Fibroblast of skin of abdomen (primary cell): Measurements from ENCODE around the gene CHSY1.

ENCODE experiments used
- DNase-seq: peaks from one replicate; pipeline ENCODE4 v3.0.0-alpha.2; 2013

CHSY1 gene

GRCh38 chr15:101170568-101171350 lies 81.1 kb downstream of the CHSY1 start:
- DNase-seq, result peak; percentile 77

- DNase-seq, result peak; percentile 41
These were observed 82.3 kb downstream of the CHSY1 start for GRCh38 chr15:101169495-101170071.

- DNase-seq, result no peak
These were observed 82.9 kb downstream of the CHSY1 start for GRCh38 chr15:101168898-101169494.

GRCh38 chr15:101168463-101168824 lies 83.4 kb downstream of the CHSY1 start:
- no peak for DNase-seq

DNA sequence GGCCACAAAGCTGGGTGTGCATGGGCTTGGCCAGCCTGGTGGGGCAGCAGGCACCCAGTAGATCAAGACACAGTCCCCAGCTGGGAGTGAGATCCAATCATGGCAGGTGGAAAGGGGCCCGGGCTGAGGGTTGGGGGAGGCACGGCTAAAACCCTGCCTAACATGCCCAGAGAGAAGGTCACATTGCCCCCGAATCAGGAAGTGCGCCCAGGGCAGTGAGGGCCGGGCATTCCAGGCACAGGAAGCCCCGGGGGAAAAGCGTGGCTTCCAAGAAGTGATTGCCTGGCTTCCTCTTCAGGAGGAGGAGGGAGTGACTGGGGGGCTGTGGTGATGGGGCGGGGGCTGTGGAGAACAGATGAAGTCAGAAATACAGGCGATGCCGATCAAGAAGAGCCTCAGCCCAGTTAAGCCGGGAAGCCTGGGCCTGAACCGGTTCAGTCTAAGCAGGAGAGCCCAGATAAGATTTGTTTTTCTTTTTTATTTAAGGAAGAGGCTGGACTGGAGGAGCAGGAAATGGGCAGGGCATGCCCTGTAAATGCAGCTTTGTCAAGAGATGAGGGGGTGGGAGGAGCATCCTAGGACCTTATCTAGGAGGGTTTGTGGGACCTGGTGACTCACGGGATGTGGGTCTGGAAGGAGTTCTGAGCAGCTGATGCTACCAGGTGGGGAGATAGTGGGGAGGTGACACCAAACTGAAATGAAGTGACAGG lies 83.9 kb downstream of the CHSY1 start:
- DNase-seq, result peak; percentile 48

GRCh38 chr15:101167411-101167752 lies 84.5 kb downstream of the CHSY1 start:
- DNase-seq, result no peak

DNA sequence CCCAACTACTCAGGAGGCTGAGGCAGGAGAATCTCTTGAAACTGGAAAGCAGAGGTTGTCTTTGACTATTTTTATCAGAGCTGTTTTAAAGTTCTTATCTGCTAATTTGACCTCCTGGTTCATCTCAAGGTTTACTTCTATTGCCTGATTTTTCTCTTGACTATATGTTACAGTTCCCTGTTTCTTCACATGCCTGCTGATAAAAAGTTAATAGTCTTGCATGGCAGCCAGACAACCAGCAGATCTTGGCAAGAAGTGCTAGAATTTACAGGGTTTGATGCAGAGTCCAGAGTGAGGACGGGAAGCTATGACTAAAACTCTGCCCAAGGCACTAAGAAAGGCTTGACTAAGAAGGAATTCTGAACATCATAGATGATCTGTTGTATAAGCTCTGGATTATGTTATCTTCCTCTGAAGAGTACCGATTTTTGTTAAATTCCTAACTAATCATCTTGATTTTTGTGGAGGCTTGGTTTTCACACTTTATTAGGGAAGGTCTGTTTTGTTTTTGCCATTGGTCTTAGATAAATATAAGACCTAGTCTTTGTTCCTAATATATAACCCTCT lies 85.9 kb downstream of the CHSY1 start:
- no peak for DNase-seq

DNA sequence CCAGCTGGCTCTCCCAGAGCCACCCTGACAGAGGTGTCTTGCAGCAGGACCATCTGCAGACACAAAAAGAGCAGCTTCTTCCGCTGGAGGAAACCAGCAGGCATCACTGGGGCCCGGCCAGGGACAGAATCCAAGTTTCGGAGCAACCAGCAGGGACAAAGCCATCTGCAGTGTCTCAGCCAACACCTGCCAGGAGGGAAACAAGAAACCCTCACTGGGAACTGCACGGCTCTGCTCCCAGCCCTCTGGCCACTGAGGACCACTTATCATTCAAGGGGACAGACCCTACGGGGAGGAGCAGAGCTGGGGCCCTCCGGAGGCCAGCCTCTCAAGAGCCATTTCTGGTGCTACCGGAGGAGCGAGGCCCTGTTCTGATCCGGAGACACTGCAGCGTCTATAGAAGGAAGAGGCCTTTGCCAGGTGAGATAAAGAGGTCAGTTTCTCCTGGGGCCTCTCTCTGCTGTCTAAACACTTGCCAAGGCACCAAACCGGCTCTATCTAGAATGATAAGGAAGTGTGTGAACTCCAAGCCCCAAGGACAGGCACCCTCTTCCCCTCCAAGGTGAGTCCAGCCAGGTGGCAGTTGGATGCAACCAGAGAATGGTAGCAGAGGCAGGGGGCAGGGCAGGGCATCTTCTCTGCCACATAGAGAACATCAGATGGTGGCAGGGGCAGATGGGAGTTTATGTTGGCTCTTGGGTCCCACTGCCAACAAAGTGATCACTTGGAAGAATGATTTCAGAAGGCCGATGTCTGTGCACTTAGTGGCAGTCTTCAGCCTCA lies 89.0 kb downstream of the CHSY1 start:
- DNase-seq, result no peak

- DNase-seq, result no peak
These were observed 90.2 kb downstream of the CHSY1 start for GRCh38 chr15:101161656-101162055.

DNA sequence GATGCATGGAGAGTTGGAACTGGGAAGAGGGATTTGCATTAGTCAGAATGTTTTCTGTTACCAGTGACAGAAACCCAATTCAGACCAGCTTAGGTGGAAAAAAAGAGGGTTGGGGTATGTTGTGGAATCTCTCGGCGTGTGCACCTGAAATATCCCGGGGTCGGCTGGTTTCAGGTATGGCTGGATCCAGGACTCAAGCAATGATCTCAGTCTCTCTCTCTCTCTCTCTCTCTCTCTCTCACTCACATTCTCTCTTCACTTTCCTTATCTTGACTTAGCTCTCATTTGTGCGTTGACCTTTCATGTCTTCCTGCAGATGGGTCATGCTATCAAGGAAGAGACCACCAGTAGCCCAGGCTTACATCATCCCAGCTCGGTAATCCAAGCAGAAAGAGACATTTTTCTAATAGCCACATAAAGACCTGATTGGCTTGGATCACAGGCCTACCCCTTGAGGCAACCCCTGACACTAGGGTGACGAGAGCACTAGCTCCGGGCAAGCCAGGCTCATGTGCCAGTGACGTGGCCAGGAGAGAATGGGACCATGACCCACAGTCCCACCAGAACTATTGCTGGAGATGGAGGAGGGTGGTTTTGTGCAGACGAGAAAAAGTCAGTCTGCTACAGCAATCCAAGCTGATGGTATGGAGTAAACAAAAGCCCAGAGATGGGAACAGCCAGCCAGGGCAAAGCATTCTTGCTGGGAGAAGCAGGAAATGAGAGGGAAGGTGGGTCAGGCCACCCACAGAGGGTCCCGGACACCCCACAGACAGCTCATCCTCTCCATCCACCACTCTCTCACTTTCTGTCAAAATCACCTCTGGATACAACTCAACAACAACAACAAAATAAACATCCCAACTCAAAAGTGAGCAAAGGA lies 91.7 kb downstream of the CHSY1 start:
- no peak for DNase-seq

GRCh38 chr15:101159096-101159935 lies 92.5 kb downstream of the CHSY1 start:
- DNase-seq, result no peak

GRCh38 chr15:101158166-101159095 lies 93.4 kb downstream of the CHSY1 start:
- DNase-seq, result no peak

DNA sequence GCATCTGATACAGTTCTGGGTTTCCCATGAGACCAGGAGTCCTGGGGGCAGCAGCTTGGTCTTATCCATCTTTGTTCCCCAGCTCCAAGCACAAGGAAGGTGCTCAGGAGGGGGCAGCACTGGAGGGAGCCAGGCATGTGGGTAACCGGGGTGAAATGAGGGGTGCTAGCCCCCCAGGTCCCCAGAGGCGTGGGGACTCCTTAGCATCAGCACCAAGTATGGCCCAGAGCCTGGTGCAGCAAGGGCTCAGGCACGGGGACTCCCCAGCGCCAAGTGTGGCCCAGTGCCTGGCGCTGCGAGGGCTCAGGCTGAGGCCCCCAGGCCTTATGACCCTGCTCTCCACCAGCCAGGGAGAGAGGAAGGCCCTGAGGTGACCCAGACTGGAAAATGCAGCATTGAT lies 94.1 kb downstream of the CHSY1 start:
- no peak for DNase-seq

DNA sequence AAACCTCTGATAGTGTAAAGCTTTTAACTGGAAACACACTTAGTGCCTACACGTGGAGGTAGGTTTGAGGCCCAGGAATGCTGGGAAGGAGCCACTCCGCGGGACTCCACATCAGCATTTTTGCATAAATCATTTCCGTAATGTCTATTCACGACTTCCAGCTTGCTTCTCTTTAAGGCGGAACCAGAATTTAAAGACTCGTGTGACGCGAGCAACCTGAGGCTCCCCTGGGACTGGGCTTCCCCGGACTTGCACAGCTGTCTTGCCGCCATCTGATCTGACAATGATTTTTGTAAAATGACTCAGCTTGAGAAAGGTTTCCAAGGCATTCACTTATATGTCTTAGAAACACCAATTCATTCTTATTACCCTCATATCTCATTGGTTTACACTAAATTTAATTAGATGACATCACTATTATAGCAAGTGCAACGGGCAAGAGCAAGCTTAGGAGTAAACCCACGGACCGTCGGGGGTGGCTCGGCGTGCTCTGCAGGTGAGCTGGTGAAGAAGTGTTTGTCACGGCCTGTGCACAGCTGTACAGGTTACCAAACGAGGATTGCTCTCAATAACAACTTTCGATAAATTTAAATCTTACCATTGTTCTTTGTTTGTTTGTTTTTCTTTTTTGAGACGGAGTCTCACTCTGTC lies 95.2 kb downstream of the CHSY1 start:
- peak; percentile 80 for DNase-seq

- no peak for DNase-seq
These were observed 95.8 kb downstream of the CHSY1 start for GRCh38 chr15:101156061-101156460.

- DNase-seq, result no peak
These were observed 97.8 kb downstream of the CHSY1 start for GRCh38 chr15:101153801-101154656.

GRCh38 chr15:101152914-101153313 lies 98.9 kb downstream of the CHSY1 start:
- DNase-seq, result no peak

GRCh38 chr15:101151288-101151687 lies 100.6 kb downstream of the CHSY1 start:
- no peak for DNase-seq
